ENCODE measurements around the gene EPC2.

Gene EPC2

GRCh38 chr2:148654435-148654834 is 9.9 kb downstream of the EPC2 start:
- POLR2A ChIA-PET: no interaction called here
- Histone ChIP-seq H3K36me3 (ENCODE audit: control insufficient read depth in 2 of 2, insufficient read depth in 1 of 2, low read length in 2 of 2) (no peaks in the 10 kb centered on the region), H3K9me3 (ENCODE audit: control insufficient read depth, insufficient read depth, low read depth, low read length) (no peaks in the 10 kb centered on the region), H3K4me1 (ENCODE audit: control insufficient read depth, insufficient read depth, low read length) (peaks cover 26% of the 10 kb centered on the region), H3K27ac (ENCODE audit: extremely low read depth, low read depth, low read length) (no peak overlapping the region), H3K4me3 (ENCODE audit: low read depth, low read length) (no peak overlapping the region)
- TF ChIP-seq ZSCAN30 (tag by site-specific recombination; IDR thresholded peaks at IDR 0.05) (no peak), ZNF645 (tag by site-specific recombination; IDR thresholded peaks at IDR 0.05) (no peak), TRIM28 (IDR thresholded peaks at IDR 0.05; ENCODE audit: borderline replicate concordance, low read length) (no peak), ZNF548 (tag by site-specific recombination; IDR thresholded peaks at IDR 0.05) (no peak), ZNF660 (tag by site-specific recombination; IDR thresholded peaks at IDR 0.05) (no peak), ZNF629 (tag by site-specific recombination; IDR thresholded peaks at IDR 0.05) (no peak), YY2 (tag by site-specific recombination; IDR thresholded peaks at IDR 0.05) (no peak), ZBTB26 (tag by site-specific recombination; optimal IDR thresholded peaks at IDR 0.05) (no peak), ZNF610 (tag by site-specific recombination; IDR thresholded peaks at IDR 0.05; ENCODE audit: borderline replicate concordance) (no peak), ZNF391 (tag by site-specific recombination; IDR thresholded peaks at IDR 0.05; ENCODE audit: borderline replicate concordance, low read depth) (no peak), ZNF350 (tag by site-specific recombination; IDR thresholded peaks at IDR 0.05) (no peak), SP2 (tag by site-specific recombination; IDR thresholded peaks at IDR 0.05) (no peak), ZNF26 (tag by site-specific recombination; IDR thresholded peaks at IDR 0.05) (no peak), SETDB1 (IDR thresholded peaks at IDR 0.05; ENCODE audit: insufficient read length, low read length) (no peak), ZSCAN5A (tag by site-specific recombination; IDR thresholded peaks at IDR 0.05) (no peak), ZNF837 (tag by site-specific recombination; IDR thresholded peaks at IDR 0.05) (no peak), ZNF292 (tag by site-specific recombination; IDR thresholded peaks at IDR 0.05; ENCODE audit: borderline replicate concordance, low read depth) (no peak)
- CTCF ChIA-PET: no interaction called here

GRCh38 chr2:148656516-148656915 is 12.0 kb downstream of the EPC2 start:
- ChIA-PET CTCF (no interaction called here), POLR2A (no interaction called here)
- Histone ChIP-seq H3K4me1 (ENCODE audit: control insufficient read depth, insufficient read depth, low read length) (peaks cover 27% of the 10 kb centered on the region), H3K4me3 (ENCODE audit: low read depth, low read length) (no peak overlapping the region), H3K27ac (ENCODE audit: extremely low read depth, low read depth, low read length) (no peak overlapping the region), H3K9me3 (ENCODE audit: control insufficient read depth, insufficient read depth, low read depth, low read length) (no peaks in the 10 kb centered on the region), H3K36me3 (ENCODE audit: control insufficient read depth in 2 of 2, insufficient read depth in 1 of 2, low read length in 2 of 2) (no peaks in the 10 kb centered on the region)
- TF ChIP-seq GLI4 (tag by site-specific recombination; IDR thresholded peaks at IDR 0.05) (no peak), ZNF776 (tag by site-specific recombination; IDR thresholded peaks at IDR 0.05; ENCODE audit: borderline replicate concordance) (no peak), ZNF629 (tag by site-specific recombination; IDR thresholded peaks at IDR 0.05) (no peak), ZNF16 (tag by site-specific recombination; IDR thresholded peaks at IDR 0.05; ENCODE audit: low read depth) (no peak), ZNF704 (tag by site-specific recombination; IDR thresholded peaks at IDR 0.05) (no peak), ZBTB21 (tag by site-specific recombination; IDR thresholded peaks at IDR 0.05) (no peak), YY1 (tag by site-specific recombination; IDR thresholded peaks at IDR 0.05) (no peak), ZNF211 (tag by site-specific recombination; IDR thresholded peaks at IDR 0.05; ENCODE audit: low read depth) (no peak), SP7 (tag by site-specific recombination; IDR thresholded peaks at IDR 0.05) (no peak), YY2 (tag by site-specific recombination; IDR thresholded peaks at IDR 0.05) (no peak), ZNF624 (tag by site-specific recombination; IDR thresholded peaks at IDR 0.05) (no peak), ZNF19 (tag by site-specific recombination; IDR thresholded peaks at IDR 0.05; ENCODE audit: low read depth) (no peak), SCRT1 (tag by site-specific recombination; IDR thresholded peaks at IDR 0.05; ENCODE audit: borderline replicate concordance) (no peak), SALL2 (tag by site-specific recombination; IDR thresholded peaks at IDR 0.05; ENCODE audit: borderline replicate concordance) (no peak), ZNF513 (tag by site-specific recombination; IDR thresholded peaks at IDR 0.05) (no peak), ZSCAN30 (tag by site-specific recombination; IDR thresholded peaks at IDR 0.05) (no peak)

Measured in HEK293 (cell line).